AML-193 (cell line): ENCODE data around the gene ZBTB46.

Source experiments
- DNase-seq, 2 experiments: peaks; one replicate each; lab custom pipeline; 2025; lab: John Stamatoyannopoulos, UW

Gene ZBTB46

DNA sequence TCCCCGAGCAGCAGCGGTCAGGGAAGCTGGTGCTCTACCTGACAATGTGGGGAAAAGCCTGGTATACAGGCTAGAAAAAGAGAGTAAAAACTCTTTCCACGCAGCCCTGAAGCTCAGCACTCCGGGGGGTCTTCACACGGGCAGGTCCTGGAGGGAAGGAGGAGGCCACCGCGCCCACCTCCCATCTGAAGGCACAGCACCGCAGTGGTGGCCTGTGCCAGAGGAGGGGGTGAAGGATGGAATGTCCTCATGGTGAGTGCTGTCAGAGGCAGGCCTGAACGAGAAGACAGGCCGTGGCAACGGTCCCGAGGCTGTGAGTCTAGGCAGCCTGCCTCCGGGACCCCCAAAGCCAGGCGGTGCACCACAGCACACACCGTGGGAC lies 85.6 kb downstream of the ZBTB46 start:
- no peak for DNase-seq

DNA sequence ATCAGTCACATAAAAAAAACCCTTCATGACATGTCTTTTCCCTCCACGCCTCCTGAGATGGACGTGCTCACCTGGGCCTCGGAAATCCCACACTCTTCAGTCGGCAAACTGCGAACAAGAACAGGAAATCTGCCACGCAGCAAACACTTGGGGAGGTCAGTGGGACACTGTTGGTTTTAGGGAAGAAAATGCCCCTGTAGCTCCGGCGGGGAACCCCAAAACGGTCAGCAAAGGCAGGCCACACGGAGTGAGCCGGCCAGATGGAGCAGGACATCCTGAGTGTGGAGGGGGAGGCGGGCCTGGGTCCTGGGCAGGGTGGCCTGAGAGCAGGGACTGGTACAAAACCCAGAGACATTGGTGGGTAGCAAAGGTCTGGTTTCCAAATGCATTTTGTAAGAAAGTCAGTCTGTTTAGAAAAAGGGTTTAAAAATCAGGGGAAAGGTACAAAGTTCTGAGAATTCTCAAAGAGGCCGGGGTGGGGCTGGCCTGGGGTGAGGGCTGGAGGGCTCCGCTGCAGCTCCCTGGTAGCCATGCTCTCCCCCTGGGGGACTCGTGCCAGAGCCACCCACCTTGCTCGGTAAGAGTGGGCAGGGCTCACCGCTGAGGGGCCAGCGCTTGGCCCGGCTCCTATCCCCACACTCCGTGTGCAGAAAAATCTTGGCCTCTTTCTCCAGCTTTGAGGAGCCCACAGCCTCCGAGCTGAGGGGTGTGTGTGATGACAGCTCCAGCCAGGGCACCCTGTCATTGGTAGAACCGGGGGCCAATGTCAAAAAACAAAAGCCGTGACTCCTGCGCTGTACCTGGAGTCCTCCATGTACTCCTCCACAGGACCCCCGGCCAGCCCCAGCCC lies 86.3 kb downstream of the ZBTB46 start:
- no peak for DNase-seq

DNA sequence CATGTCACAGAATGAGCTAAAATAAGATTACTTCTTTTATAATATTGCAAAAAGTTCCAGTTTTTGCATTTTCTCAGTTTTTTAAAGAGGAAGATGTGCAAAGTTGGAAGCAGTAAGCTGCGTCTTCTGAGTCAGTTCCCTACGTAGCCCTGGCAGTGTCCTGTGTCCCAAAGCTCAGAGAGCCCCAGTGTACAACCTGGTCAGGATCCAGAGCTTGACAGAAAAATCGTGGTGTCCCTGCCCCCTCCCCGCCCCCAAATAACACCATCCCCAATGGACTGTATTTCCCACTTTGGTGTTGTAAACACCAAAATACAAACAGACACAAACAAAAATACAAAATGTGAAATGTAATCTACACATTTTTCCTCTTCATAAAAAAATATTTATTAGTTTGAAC lies 86.9 kb downstream of the ZBTB46 start:
- no peak for DNase-seq

DNA sequence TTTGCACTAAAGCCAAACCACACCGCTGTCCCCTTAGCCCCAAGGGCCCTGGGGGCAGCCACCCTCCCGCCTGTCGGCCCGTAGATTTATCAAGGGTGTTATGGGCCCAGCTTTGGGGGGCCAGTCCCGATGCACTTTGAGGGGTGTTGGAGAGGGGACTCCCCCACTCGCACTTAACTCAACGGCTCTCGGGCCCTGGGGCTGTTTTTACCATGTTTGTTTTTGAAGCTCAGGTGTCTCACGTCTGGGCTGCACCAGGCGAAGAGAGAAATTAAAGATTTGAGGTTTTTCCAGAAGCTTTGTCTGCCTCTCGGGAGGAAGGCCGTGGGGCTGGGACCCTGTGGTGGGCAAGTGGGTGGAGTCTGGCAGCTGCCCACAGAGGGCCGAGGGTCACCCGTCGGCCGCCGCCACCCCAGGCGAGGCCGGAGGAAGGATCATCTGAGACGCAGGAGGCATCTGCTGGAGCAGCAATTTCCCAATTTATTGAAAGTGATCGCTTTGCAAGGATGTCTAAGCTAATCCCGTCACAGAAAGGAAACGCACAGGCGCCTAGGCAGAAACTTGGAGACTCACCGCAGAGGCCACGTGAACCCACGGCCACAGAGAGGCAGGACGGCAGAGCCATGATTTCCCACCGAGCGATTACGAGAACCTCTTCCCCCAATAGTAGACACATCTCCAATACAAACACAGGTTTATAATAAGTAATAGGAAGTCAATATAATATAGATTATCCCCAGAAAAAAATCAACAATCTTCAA lies 87.7 kb downstream of the ZBTB46 start:
- DNase-seq: no peak

DNA sequence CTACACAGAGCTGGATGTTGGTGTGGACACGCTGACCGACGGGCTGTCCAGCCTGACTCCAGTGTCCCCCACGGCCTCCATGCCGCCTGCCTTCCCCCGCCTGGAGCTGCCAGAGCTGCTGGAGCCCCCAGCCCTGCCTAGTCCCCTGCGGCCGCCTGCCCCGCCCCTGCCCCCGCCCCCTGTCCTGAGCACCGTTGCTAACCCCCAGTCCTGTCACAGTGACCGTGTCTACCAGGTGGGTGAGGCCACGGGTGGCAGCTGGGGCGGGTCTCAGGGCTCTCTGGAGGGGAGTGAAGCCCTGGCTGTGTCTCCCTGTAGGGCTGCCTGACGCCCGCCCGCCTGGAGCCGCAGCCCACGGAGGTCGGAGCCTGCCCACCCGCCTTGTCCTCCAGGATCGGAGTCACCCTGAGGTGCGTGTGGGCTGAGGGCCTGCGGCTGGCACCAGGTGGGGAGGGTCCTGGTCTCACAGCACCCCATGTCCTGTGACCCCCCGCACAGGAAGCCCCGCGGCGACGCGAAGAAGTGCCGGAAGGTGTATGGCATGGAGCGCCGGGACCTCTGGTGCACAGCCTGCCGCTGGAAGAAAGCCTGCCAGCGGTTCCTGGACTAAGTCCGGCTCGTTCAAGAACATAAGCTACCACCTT lies 88.6 kb downstream of the ZBTB46 start:
- DNase-seq: no peak

DNA sequence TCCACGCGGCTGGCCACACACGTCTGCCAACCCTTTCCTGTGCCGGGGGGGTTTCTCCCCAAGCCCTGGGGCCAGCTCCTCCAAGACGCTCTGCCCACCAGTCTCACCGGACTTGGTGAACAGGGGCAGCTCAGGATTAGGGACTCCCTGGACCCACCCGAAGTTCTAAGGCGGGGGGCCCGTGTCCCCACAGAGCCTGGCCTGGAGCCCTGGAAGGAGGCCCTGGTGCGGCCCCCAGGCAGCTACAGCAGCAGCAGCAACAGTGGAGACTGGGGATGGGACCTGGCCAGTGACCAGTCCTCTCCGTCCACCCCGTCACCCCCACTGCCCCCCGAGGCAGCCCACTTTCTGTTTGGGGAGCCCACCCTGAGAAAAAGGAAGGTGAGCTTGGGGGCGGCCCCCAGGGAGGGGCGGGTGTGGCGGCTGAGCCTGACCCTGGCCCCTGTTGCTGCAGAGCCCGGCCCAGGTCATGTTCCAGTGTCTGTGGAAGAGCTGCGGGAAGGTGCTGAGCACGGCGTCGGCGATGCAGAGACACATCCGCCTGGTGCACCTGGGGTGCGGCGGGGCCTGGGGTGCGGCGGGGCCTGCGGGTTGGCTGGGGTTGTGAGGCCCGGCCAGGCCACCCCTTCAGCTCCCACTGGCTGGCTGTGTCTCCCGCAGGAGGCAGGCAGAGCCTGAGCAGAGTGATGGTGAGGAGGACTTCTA lies 89.2 kb downstream of the ZBTB46 start:
- DNase-seq: no peak

DNA sequence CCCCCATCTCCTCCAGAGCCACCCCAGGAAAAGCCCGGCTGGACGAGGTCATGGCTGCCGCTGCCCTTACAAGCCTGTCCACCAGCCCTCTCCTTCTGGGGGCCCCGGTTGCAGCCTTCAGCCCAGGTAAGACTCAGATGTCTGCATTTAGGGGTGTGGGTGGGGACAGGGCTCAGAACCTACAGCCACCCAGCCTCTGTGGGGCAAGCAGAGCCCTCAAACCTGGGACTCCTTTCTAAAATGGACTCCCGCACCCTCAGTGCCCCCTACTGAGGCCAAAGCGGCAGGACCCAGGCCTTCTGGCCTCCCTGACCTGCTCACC lies 89.7 kb downstream of the ZBTB46 start:
- DNase-seq: no peak

DNA sequence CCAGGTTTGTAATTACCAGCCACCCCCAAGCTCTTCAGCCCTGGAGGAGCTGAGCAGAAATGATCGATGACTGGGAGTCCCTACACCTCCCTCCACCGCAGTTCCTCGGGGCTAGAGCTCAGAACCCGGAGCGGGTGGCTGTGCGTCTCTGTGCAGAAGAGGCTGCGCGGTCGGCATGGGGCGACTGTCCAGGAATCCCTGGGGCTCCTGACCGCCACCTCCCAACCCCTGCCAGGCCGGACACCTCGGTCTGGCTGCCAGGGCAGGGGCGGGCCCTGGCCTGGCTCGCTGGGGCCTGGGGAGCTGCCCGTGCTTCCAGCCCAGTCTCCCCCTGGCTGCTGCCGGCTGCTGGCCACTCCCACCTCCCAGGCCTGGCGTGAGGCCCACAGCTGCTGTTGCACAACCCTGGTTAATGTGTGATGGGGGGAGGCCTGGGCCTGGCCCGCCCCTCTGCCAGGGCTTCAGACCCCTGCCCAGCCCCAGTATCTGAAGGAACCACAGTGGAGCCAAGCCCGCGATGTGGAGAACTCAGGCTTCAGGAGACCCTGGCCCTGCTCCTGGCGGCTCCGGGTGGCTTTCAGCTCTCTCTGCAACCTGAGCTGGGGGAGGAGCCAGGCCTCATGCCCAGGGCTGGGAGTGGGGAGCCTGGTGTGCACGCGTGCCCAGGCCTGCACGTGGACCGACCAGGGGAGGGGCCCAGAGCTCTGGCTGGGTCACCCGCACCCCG lies 90.3 kb downstream of the ZBTB46 start:
- DNase-seq: peak; percentile 70 to 75

DNA sequence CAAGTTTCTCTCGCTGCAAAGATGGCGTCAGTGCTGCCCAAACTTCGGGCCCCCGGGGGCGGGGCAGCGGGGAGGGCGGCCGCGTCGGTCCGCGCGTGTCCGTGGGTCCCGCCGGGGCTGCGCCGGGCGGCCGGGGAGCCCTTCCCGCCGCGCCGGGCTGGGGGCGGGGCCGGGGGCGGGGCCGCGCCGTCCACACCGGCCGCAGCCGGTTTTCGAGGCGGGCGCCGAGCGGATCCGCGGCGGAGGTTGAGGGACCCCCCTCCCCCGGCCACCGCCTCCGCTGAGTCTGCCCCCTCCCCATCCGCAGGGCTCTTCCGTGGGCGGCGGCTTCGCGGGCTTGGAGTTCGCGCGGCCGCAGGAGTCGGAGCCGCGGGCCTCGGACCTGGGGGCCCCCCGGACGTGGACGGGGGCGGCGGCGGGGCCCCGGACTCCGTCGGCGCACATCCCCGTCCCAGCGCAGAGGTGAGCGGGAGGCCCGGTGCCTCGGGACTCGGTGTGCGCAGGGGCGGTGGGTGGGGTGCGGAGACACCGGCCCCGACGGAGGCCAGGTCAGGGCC lies 90.9 kb downstream of the ZBTB46 start:
- DNase-seq: no peak

DNA sequence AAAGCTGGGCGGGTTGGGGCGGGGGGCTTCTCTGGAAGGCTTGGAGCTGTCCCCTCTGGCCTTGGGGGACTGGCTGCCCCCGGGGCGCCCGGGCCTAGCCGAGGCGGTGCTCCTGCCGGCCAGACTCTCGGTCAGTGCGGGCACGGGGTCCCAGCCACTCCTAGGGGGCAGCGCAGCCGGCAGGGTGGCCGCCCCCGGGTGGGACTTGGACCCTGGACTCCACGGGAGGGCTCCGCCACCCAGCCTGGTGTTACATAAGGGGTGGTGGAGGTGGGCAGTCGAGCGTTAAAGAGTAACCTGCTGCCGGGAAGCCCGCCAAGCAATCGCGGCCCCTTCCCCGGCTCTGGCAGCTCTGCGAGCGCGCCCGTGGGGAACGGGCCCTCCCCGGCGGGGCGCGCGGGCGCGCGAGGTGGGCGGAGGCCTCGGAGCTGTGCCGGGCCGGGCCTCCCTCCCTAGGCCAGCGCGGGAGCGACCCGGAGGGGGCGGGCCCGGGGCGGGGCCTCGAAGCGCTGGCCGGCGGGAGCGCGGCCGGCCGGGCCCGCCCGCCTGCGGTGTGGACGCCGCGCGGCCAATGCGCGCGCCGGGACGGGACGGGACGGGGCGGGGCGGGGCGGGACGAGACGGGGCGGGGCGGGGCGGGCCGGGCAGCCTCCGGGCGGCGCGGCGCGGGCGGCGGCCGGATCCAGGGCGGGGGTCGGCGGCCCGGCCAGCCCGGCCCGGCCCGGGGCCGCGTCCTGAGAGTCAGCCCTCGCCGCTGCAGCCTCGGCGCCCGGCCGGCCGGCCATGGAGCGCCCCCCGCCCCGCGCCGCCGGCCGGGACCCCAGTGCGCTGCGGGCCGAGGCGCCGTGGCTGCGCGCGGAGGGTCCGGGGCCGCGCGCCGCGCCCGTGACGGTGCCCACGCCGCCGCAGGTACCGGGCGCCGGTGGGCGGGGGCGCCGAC lies 91.7 kb downstream of the ZBTB46 start, which contains the start of gene SLC2A4RG:
Gene SLC2A4RG (plus strand): TSS at position 647 of the 940 bp plus-strand sequence. CDS start 137 bp downstream, at position 784.
- DNase-seq: peak; percentile 38 to 49

DNA sequence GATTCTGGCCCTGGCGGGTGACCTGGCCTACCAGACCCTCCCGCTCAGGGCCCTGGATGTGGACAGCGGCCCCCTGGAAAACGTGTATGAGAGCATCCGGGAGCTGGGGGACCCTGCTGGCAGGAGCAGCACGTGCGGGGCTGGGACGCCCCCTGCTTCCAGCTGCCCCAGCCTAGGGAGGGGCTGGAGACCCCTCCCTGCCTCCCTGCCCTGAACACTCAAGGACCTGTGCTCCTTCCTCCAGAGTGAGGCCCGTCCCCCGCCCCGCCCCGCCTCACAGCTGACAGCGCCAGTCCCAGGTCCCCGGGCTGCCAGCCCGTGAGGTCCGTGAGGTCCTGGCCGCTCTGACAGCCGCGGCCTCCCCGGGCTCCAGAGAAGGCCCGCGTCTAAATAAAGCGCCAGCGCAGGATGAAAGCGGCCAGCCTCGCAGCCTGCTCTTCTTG lies 92.4 kb downstream of the ZBTB46 start:
- DNase-seq: no peak

DNA sequence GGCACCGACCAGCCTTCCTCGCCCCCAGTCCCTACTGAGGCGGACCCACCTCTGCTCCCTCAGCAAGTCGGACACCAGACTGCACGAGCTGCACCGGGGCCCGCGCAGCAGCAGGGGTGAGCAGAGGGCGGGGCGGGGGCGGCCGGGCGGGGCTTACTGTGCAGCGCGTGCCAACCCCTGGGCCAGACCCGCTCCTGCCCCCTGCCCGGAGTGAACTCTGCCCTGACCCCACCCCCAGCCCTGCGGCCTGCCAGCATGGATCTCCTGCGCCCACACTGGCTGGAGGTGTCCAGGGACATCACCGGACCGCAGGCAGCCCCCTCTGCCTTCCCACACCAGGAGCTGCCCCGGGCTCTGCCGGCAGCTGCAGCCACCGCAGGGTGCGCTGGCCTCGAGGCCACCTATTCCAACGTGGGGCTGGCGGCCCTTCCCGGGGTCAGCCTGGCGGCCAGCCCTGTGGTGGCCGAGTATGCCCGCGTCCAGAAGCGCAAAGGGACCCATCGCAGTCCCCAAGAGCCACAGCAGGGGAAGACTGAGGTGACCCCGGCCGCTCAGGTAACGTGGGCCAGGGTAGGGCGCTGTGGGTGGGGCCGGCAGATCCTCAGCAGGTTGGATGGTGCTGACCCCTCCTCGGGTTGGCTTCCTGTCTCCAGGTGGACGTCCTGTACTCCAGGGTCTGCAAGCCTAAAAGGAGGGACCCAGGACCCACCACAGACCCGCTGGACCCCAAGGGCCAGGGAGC lies 92.9 kb downstream of the ZBTB46 start:
- DNase-seq: no peak

DNA sequence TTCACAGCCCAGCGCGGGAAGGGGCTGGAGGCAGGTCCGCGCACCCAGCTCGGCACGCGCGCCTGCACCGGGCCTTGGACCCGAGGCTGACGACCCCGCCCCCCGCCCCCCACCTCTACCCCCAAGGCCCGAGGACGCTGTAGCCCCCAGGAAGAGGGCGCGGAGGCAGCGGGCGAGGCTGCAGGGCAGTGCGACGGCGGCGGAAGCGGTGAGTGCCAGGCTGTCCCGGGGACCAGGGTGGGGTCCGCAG lies 93.4 kb downstream of the ZBTB46 start:
- no peak for DNase-seq

DNA sequence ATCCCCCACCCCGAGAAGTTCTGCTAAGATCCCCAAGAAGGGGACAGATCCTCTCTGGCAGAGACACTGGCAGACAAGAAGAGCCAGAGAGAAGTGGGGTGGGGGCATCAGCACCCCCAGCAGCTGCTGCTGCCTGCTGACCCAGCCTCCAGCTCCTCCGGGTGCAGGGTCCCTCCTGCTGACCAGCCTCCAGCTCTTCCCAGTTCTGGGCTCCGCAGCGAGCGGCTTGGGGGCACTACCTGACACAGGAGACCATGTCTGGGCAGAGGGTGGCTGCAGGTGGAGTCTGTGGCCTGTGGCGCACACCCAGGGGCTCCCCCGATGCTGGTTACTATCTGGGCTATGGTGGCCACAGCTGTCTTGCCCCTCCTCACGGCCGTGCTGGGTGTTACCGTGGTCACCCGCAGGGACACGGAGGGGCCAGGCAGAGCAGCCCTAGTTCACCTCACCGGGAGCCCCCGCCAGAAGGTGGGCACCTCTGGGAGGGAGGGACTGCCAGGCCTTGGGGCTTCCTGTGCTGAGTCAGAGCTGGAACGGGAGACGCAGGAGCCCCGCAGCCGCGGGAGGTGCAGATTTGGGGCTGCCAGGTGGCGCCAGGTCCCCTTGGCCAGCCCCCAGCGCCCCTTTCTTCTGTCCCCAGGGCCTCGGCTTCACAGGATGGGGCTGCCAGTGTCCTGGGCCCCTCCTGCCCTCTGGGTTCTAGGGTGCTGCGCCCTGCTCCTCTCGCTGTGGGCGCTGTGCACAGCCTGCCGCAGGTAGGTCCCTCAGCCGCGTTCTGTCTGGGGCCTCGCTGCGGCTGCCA lies 94.0 kb downstream of the ZBTB46 start:
- no peak for DNase-seq

DNA sequence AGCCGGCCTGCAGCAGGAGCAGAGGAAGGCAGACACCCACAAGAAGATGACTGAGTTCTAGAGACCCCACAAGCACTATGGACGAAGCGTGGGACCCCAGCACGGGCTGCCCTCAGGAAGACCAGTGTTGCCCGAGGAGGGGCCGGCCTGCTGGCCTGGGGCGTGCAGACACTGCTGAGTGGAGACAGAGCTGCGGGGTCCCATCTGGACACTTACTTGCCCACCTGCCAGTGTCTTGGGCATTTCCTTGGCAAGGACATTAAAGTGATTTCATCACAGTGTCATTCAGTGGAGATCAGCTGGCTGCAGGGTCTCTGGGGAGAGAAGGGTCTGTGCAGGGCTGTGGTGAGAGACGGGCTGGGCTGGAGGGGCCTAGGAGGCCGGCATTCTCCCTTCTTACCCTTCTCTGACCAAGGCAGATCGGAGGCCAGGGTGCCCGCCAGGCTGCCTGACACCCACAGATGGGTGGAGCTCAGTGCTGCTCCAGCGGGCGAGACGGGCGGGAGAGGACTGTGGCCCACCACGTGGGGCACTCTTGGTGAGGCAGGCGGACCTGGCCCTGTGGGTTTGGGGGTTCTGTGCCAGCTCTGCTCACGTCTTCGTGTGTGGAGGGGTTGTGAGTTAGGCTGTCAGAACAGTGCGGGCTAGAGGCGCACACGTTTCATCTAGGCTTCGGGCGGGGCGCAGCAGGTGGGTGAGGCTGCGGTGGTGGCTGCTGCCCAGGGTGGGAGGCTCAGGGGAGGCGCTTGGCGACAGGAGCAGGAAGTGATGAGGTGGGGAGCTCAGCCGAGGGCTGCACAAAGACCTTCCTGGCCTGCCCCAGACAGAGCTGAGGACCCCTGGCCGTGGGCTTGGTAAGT lies 95.0 kb downstream of the ZBTB46 start, which contains the start of gene LIME1:
Gene LIME1 (plus strand): TSS at position 806 of the 860 bp plus-strand sequence. CDS start 886 bp downstream, outside the sequence.
- DNase-seq: no peak

DNA sequence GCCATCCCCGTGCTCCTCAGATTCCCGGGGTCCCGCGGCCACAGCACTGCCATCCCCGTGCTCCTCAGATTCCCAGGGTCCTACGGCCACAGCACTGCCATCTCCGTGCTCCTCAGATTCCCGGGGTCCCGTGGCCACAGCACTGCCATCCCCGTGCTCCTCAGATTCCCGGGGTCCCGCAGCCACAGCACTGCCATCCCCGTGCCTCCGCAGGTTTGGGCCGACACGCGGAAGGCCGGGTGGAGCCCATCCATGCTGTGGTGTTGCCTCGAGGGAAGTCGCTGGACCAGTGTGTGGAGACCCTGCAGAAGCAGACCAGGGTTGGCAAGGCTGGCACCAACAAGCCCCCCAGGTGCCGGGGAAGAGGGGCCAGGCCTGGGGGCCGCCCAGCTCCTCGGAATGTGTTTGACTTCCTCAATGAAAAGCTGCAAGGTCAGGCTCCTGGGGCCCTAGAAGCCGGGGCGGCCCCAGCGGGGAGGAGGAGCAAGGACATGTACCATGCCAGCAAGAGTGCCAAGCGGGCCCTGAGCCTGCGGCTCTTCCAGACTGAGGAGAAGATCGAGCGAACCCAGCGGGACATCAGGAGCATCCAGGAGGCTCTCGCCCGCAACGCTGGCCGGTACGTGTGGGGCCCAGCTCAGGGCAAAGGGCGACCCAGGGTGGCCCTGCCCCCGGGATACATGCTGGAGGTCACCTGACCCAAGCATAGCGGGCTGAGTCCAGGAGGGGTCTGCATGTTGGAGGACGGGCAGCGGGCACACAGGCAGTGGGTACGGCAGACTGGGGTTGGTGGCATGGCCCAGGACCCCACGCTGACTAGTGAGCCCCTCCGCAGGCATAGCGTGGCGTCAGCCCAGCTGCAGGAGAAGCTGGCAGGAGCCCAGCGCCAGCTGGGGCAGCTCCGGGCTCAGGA lies 95.9 kb downstream of the ZBTB46 start:
- no peak for DNase-seq
